ENCODE data around the gene STAMBP.

The STAMBP gene

GRCh38 chr2:73823416-73823815 is 5.3 kb upstream of the STAMBP start:
- DNase-seq (ENCODE audit: extremely low read depth, insufficient read length) = no peak
- Histone ChIP-seq H3K4me3 (replicated peaks; ENCODE audit: low read depth, low read length) (no peak overlapping the region), H3K27me3 (replicated peaks; ENCODE audit: control insufficient read depth, insufficient read depth, low read length) (no peaks in the 10 kb centered on the region), H3K36me3 (ENCODE audit: control insufficient read depth, insufficient read depth, low read length) (no peaks in the 10 kb centered on the region)
- no peak for TF ChIP-seq CTCF (IDR thresholded peaks at IDR 0.05; ENCODE audit: insufficient read depth, low read length, poor library complexity, severe bottlenecking)

GRCh38 chr2:73823916-73824523 is 4.7 kb upstream of the STAMBP start:
- no peaks in the 10 kb centered on the region for H3K27me3 ChIP-seq (replicated peaks; ENCODE audit: control insufficient read depth, insufficient read depth, low read length)
- peak; percentile 76 for TF ChIP-seq CTCF (IDR thresholded peaks at IDR 0.05; ENCODE audit: insufficient read depth, low read length, poor library complexity, severe bottlenecking)
- no peak for DNase-seq (ENCODE audit: extremely low read depth, insufficient read length)
- H3K4me3 ChIP-seq (replicated peaks; ENCODE audit: low read depth, low read length) = no peak overlapping the region
- no peaks in the 10 kb centered on the region for H3K36me3 ChIP-seq (ENCODE audit: control insufficient read depth, insufficient read depth, low read length)

DNA sequence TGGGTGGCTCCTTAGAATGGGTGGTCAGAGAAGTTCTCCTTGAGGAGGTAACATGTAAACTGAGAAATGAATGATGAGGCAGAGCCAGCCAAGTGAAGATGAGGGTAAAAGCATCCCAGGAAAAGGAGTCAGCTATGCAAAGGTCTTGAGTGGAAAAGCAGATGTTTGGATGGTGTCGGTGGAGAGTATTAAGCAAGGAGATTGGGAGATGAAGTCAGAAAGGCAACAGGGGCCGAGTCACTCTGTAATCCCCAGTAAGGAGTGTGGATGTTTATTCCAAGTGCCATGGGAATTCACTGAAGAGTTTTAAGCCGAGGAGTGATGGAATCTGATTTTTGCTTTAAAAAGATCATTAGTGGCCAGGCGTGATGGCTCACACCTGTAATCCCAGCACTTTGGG is 3.4 kb upstream of the STAMBP start:
- no peak overlapping the region for H3K4me3 ChIP-seq (replicated peaks; ENCODE audit: low read depth, low read length)
- TF ChIP-seq CTCF (IDR thresholded peaks at IDR 0.05; ENCODE audit: insufficient read depth, low read length, poor library complexity, severe bottlenecking) = no peak
- no peaks in the 10 kb centered on the region for H3K27me3 ChIP-seq (replicated peaks; ENCODE audit: control insufficient read depth, insufficient read depth, low read length)
- H3K36me3 ChIP-seq (ENCODE audit: control insufficient read depth, insufficient read depth, low read length) = no peaks in the 10 kb centered on the region
- no peak for DNase-seq (ENCODE audit: extremely low read depth, insufficient read length)

DNA sequence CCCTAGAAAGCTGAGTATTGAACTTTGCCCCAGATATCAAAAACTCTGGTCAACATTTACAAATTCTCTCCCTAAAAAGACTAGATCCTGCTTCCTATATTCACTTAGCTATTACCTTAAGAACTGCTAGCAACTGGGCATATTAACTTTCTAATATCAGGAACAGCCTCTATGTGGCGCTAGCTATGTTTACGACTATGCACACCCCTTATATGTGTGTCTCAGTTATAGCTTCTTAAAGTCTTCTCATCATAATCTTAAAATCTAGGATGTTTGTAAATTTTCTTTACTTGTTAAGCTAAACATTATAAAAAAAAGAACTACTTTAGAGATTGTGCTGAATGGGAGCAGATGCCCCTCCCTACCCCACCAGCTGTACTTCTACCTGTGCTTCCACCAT is 1.7 kb upstream of the STAMBP start:
- H3K4me3 ChIP-seq (replicated peaks; ENCODE audit: low read depth, low read length) = no peak overlapping the region
- no peaks in the 10 kb centered on the region for H3K36me3 ChIP-seq (ENCODE audit: control insufficient read depth, insufficient read depth, low read length)
- H3K27me3 ChIP-seq (replicated peaks; ENCODE audit: control insufficient read depth, insufficient read depth, low read length) = no peaks in the 10 kb centered on the region
- no peak for DNase-seq (ENCODE audit: extremely low read depth, insufficient read length)
- TF ChIP-seq CTCF (IDR thresholded peaks at IDR 0.05; ENCODE audit: insufficient read depth, low read length, poor library complexity, severe bottlenecking) = peak; percentile 55

DNA sequence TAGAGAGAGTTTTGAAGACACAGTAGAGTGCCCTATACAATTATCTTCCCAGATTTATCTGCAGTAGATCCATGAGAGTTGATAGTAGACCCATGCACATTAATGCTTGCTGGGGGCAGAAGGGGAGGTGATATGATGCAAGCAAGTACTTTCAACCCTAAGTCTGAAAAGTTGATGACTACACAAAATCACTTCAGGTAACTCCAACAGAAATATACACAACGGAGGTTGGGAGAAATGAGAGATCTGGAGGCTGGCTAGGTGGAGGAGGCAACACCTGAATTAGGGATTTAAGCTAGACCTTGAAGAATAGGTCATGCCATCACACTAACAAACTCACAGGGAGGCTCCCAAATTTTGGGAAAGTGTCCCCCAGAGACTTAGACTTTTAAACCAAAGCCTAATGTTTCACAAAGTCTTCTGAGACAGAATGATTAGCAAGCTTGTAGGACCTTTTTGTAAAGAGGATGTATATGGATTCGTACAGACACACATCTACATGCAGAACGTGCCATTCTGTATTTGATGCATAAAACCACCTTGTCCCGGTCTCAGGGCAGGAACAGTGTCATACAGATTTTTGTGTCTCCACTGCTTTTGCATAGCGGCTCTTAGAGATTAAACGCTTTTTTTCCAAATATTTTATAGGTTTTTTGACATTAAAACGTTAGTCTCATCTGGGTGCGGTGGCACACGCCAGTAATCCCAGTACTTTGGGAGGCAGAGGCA is 937 bp upstream of the STAMBP start:
- DNase-seq (ENCODE audit: extremely low read depth, insufficient read length) = no peak
- peak overlapping the region; percentile 69 for H3K4me3 ChIP-seq (replicated peaks; ENCODE audit: low read depth, low read length)
- no peak for TF ChIP-seq CTCF (IDR thresholded peaks at IDR 0.05; ENCODE audit: insufficient read depth, low read length, poor library complexity, severe bottlenecking)

More for the DNA sequence above, 937 bp upstream of the STAMBP start:
- Histone ChIP-seq H3K36me3 (ENCODE audit: control insufficient read depth, insufficient read depth, low read length) (peaks cover 2% of the 10 kb centered on the region), H3K27me3 (replicated peaks; ENCODE audit: control insufficient read depth, insufficient read depth, low read length) (no peaks in the 10 kb centered on the region)
